Liver (tissue), 9 donors: Measurements from ENCODE around the gene ELF1. TPM values are rescaled to one million over a fixed set of nuclear protein-coding genes. Genes with fewer than 3 reads are reported as not detected.

Source experiments
- DNase-seq: peaks from one replicate; pipeline ENCODE4 v3.0.0-alpha.2; 2017; ENCODE audit warnings: low spot score
- H3K27ac ChIP-seq, 2 donors: one replicate each; pipeline ENCODE4 v1.7.0; 2013; ENCODE audit warnings: inconsistent platforms in 2 of 2, low read length in 2 of 2, control low read depth in 1 of 2, low read depth in 1 of 2, mild to moderate bottlenecking in 1 of 2
- H3K27me3 ChIP-seq, 4 donors: one replicate each; pipeline versions ENCODE4 v1.6.1 to v1.7.0; 2013; ENCODE audit warnings: low read length in 3 of 4, inconsistent platforms in 1 of 4, mild to moderate bottlenecking in 1 of 4, moderate library complexity in 1 of 4; ENCODE audit not compliant: control insufficient read depth in 4 of 4, insufficient read depth in 4 of 4
- H3K36me3 ChIP-seq, 4 donors: one replicate each; pipeline versions ENCODE4 v1.6.1 to v1.7.0; 2013; ENCODE audit warnings: low read length in 3 of 4, mild to moderate bottlenecking in 3 of 4, low read depth in 1 of 4, moderate library complexity in 1 of 4; ENCODE audit not compliant: control insufficient read depth in 4 of 4, insufficient read depth in 3 of 4
- H3K4me1 ChIP-seq, 4 donors: one replicate each; pipeline versions ENCODE4 v1.6.1 to v1.7.0; 2013; ENCODE audit warnings: low read length in 3 of 4, mild to moderate bottlenecking in 3 of 4, moderate library complexity in 1 of 4; ENCODE audit not compliant: control insufficient read depth in 4 of 4, insufficient read depth in 4 of 4
- H3K4me3 ChIP-seq, 3 donors: one replicate each; pipeline versions ENCODE4 v1.6.1 to v1.7.0; 2013; ENCODE audit warnings: low read length in 3 of 3, control low read depth in 1 of 3, low read depth in 1 of 3, mild to moderate bottlenecking in 1 of 3
- H3K9ac ChIP-seq, 2 donors: one replicate each; pipeline ENCODE4 v1.7.0; 2013; ENCODE audit warnings: low read length in 2 of 2, mild to moderate bottlenecking in 2 of 2, moderate library complexity in 2 of 2, control low read depth in 1 of 2, low read depth in 1 of 2
- H3K9me3 ChIP-seq, 4 donors: one replicate each; pipeline versions ENCODE4 v1.6.1 to v1.7.0; 2013; ENCODE audit warnings: low read length in 3 of 4; ENCODE audit not compliant: control insufficient read depth in 4 of 4
- ATF3 ChIP-seq: IDR thresholded peaks from 2 replicates; pipeline ENCODE4 v1.6.1; 2016; ENCODE audit warnings: antibody characterized with exemption
- CTCF ChIP-seq: fragments of 150-350 bp; IDR thresholded peaks from 2 replicates; pipeline ENCODE4 v1.5.1; 2017; ENCODE audit warnings: improper control_type of control experiment, low read depth, low read length; ENCODE audit not compliant: missing input control
- EGR1 ChIP-seq, 2 donors: IDR thresholded peaks; 2 replicates each; pipeline ENCODE4 v1.6.1; 2016 to 2018; ENCODE audit warnings: antibody characterized with exemption in 2 of 2, low read depth in 2 of 2
- FOXA1 ChIP-seq: IDR thresholded peaks from 2 replicates; pipeline ENCODE4 v1.6.1; 2016; ENCODE audit warnings: antibody characterized with exemption
- FOXA2 ChIP-seq: IDR thresholded peaks from 2 replicates; pipeline ENCODE4 v1.6.1; 2016; ENCODE audit warnings: antibody characterized with exemption
- HNF4A ChIP-seq, 2 donors: conservative IDR thresholded peaks; 2 replicates each; pipeline ENCODE4 v1.6.1; 2016; ENCODE audit warnings: antibody characterized with exemption in 2 of 2, mild to moderate bottlenecking in 2 of 2
- HNF4G ChIP-seq: IDR thresholded peaks from 2 replicates; pipeline ENCODE4 v1.6.1; 2016; ENCODE audit warnings: antibody characterized with exemption
- JUND ChIP-seq, 2 donors: IDR thresholded peaks; 2 replicates each; pipeline ENCODE4 v1.6.1; 2016; ENCODE audit warnings: antibody characterized with exemption in 2 of 2
- RAD21 ChIP-seq, 2 donors: IDR thresholded peaks; 2 replicates each; pipeline ENCODE4 v1.6.1; 2016; ENCODE audit warnings: antibody characterized with exemption in 2 of 2, mild to moderate bottlenecking in 2 of 2
- REST ChIP-seq: IDR thresholded peaks from 2 replicates; pipeline ENCODE4 v1.6.1; 2016; ENCODE audit warnings: antibody characterized with exemption, mild to moderate bottlenecking
- RXRA ChIP-seq, 2 donors: IDR thresholded peaks; 2 replicates each; pipeline ENCODE4 v1.6.1; 2017 to 2018; ENCODE audit warnings: antibody characterized with exemption in 2 of 2, mild to moderate bottlenecking in 1 of 2
- SP1 ChIP-seq: IDR thresholded peaks from 2 replicates; pipeline ENCODE4 v1.6.1; 2018; ENCODE audit warnings: antibody characterized with exemption, mild to moderate bottlenecking
- TAF1 ChIP-seq: conservative IDR thresholded peaks from 2 replicates; pipeline ENCODE4 v1.6.1; 2016; ENCODE audit warnings: antibody characterized with exemption, mild to moderate bottlenecking
- YY1 ChIP-seq: IDR thresholded peaks from 2 replicates; pipeline ENCODE4 v1.6.1; 2016; ENCODE audit warnings: antibody characterized with exemption, mild to moderate bottlenecking
- WGBS: extraction: QIAGEN DNeasy Blood & Tissue Kit; methylation state at CpG from one replicate; pipeline ENCODE4 v1.1.7; 2013; 5-methylcytosine and 5-hydroxymethylcytosine counted together
- polyA plus RNA-seq, 2 donors: library from polyadenylated mRNA; stranded (reverse) in 1 of 2; unstranded in 1 of 2; fragments of 200-250 nt in 1 of 2; fragments of >200 nt in 1 of 2; fragmentation: Nextera tagmentation in 1 of 2; extraction: Ambion mirVana in 1 of 2; gene quantifications; one replicate each; pipeline versions ENCODE4 v1.2.1 to v1.2.3, GENCODE V29; 2013 to 2015
- total RNA-seq, 2 donors: library from RNA; depleted of rRNA; stranded (reverse); fragments of >200 nt; gene quantifications; one replicate each; pipeline ENCODE4 v1.2.3, GENCODE V29; 2014
- TF ChIP-seq, protein P1 (sequence below): IDR thresholded peaks from 2 replicates; pipeline ENCODE4 v1.6.1; 2016; ENCODE audit warnings: antibody characterized with exemption
- TF ChIP-seq, protein P2 (sequence below): IDR thresholded peaks from 2 replicates; pipeline ENCODE4 v1.6.1; 2016; ENCODE audit warnings: antibody characterized with exemption
- donor health status: healthy.
- donor health status: healthy.
- donor health status: healthy.
- donor health status: healthy.
- donor health status: healthy.

Gene ELF1
- total and polyA plus RNA-seq, 4 donors, result 15.3 to 57.2 (median 26.5) TPM

GRCh38 chr13:40927929-40928328, 91.2 kb downstream of the ELF1 start:
- WGBS, result 97% methylated on average over 9 of the region's 9 CpGs

More at GRCh38 chr13:40927929-40928328, 91.2 kb downstream of the ELF1 start:
- peaks cover 3 to 15% (median 8%) of the 10 kb centered on the region in 4 donors for H3K36me3 ChIP-seq
- H3K4me3 ChIP-seq, result no peak overlapping the region
- no peaks in the 10 kb centered on the region for H3K9me3 ChIP-seq
- no peaks in the 10 kb centered on the region for H3K27me3 ChIP-seq
- no peak overlapping the region for H3K27ac ChIP-seq
- no peak overlapping the region for H3K9ac ChIP-seq
- no peaks in the 10 kb centered on the region for H3K4me1 ChIP-seq
- DNase-seq, result no peak
- no peak for TF ChIP-seq HNF4G
- TF ChIP-seq, protein P1, sequence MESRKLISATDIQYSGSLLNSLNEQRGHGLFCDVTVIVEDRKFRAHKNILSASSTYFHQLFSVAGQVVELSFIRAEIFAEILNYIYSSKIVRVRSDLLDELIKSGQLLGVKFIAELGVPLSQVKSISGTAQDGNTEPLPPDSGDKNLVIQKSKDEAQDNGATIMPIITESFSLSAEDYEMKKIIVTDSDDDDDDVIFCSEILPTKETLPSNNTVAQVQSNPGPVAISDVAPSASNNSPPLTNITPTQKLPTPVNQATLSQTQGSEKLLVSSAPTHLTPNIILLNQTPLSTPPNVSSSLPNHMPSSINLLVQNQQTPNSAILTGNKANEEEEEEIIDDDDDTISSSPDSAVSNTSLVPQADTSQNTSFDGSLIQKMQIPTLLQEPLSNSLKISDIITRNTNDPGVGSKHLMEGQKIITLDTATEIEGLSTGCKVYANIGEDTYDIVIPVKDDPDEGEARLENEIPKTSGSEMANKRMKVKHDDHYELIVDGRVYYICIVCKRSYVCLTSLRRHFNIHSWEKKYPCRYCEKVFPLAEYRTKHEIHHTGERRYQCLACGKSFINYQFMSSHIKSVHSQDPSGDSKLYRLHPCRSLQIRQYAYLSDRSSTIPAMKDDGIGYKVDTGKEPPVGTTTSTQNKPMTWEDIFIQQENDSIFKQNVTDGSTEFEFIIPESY, result no peak
- TF ChIP-seq FOXA1, result no peak
- TF ChIP-seq SP1, result no peak
- no peak for TF ChIP-seq REST
- TF ChIP-seq FOXA2, result no peak
- no peak for TF ChIP-seq RAD21 (IDR thresholded peaks at IDR 0.05)
- TF ChIP-seq ATF3, result no peak
- TF ChIP-seq JUND (IDR thresholded peaks at IDR 0.05), result no peak
- TF ChIP-seq, protein P2, sequence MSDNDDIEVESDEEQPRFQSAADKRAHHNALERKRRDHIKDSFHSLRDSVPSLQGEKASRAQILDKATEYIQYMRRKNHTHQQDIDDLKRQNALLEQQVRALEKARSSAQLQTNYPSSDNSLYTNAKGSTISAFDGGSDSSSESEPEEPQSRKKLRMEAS, result no peak
- no peak for TF ChIP-seq YY1
- no peak for TF ChIP-seq HNF4A (conservative IDR thresholded peaks at IDR 0.05)
- no peak for TF ChIP-seq CTCF
- no peak for TF ChIP-seq RXRA (IDR thresholded peaks at IDR 0.05)
- TF ChIP-seq EGR1 (IDR thresholded peaks at IDR 0.05; ENCODE audit: low read depth in 2 of 2), result no peak
- TF ChIP-seq TAF1, result no peak
